Natural killer cell (primary cell): ENCODE measurements around the gene EHHADH. TPM values are rescaled to one million over a fixed set of nuclear protein-coding genes. Genes with fewer than 3 reads are reported as not detected.

Source experiments
- ATAC-seq, 3 donors: fragments of 150-1000 bp in 2 of 3; fragments of 200-7000 bp in 1 of 3; cut with Tn5 transposase; 1 replicate in 1 of 3; 2 replicates in 2 of 3; pipeline ENCODE4 v1.10.0; 2021; ENCODE audit warnings: mild to moderate bottlenecking in 2 of 3, moderate library complexity in 2 of 3
- DNase-seq, 2 donors: peaks; one replicate each; pipeline versions ENCODE4 v3.0.0 to v3.0.0-alpha.2; 2013 to 2021; ENCODE audit warnings: mixed read lengths in 1 of 2
- H3K27ac ChIP-seq: one replicate; pipeline ENCODE4 v1.5.1; 2013; ENCODE audit warnings: mild to moderate bottlenecking, low read length
- H3K27me3 ChIP-seq: one replicate; pipeline ENCODE4 v1.6.1; 2013; ENCODE audit warnings: low read length; ENCODE audit not compliant: control insufficient read depth, insufficient read depth
- H3K36me3 ChIP-seq: one replicate; pipeline ENCODE4 v1.6.1; 2013; ENCODE audit warnings: low read length; ENCODE audit not compliant: control insufficient read depth, insufficient read depth
- H3K4me1 ChIP-seq: one replicate; pipeline ENCODE4 v1.6.1; 2013; ENCODE audit warnings: low read length; ENCODE audit not compliant: control insufficient read depth, insufficient read depth
- H3K4me3 ChIP-seq: one replicate; pipeline ENCODE4 v1.5.1; 2013; ENCODE audit warnings: low read length
- H3K9me3 ChIP-seq: one replicate; pipeline ENCODE4 v1.6.1; 2013; ENCODE audit warnings: low read length; ENCODE audit not compliant: control insufficient read depth, insufficient read depth
- H3K27ac Mint-ChIP-seq, 2 donors: one replicate each; pipeline ENCODE4 v1.8.0; 2022; ENCODE audit warnings: mild to moderate bottlenecking in 2 of 2, mixed read lengths in 2 of 2, moderate library complexity in 1 of 2
- H3K27me3 Mint-ChIP-seq, 2 donors: one replicate each; pipeline ENCODE4 v1.8.0; 2022; ENCODE audit warnings: low read depth in 2 of 2, mixed read lengths in 2 of 2
- H3K36me3 Mint-ChIP-seq: one replicate; pipeline ENCODE4 v1.8.0; 2022; ENCODE audit warnings: mixed read lengths
- H3K4me1 Mint-ChIP-seq, 2 donors: one replicate each; pipeline ENCODE4 v1.8.0; 2022; ENCODE audit warnings: mixed read lengths in 2 of 2
- H3K4me3 Mint-ChIP-seq: one replicate; pipeline ENCODE4 v1.8.0; 2022; ENCODE audit warnings: mild to moderate bottlenecking, moderate library complexity, mixed read lengths
- H3K9me3 Mint-ChIP-seq, 2 donors: one replicate each; pipeline ENCODE4 v1.8.0; 2022; ENCODE audit warnings: mixed read lengths in 2 of 2
- CTCF ChIP-seq: fragments of 200-600 bp; IDR thresholded peaks from one replicate; pipeline ENCODE4 v1.8.0; 2022; ENCODE audit warnings: antibody characterized with exemption
- WGBS: methylation state at CpG from one replicate; pipeline ENCODE4 v1.1.7; 2013; ENCODE audit warnings: missing lambda C conversion rate; ENCODE audit not compliant: insufficient coverage; 5-methylcytosine and 5-hydroxymethylcytosine counted together
- intact Hi-C: fragments of 100-400 bp; cut with micrococcal nuclease; formaldehyde crosslinking; loops from one replicate; pipeline ENCODE4 v1.14.2; 2022
- total RNA-seq, 4 donors: library from RNA; stranded (reverse); fragments of 120-200 nt in 1 of 4; gene quantifications; one replicate each; pipeline versions ENCODE4 v1.2.3 to v1.2.4, GENCODE V29; 2013 to 2022

The EHHADH gene
- total RNA-seq, 3 donors from 2014 or later (not counting 1 experiment from before 2014, with no cell fraction given), result 0.58 to 1.1 (median 0.64) TPM

- ATAC-seq (no peak), DNase-seq (no peak)
- Mint-ChIP-seq H3K9me3 (no peaks in the 10 kb centered on the region), H3K36me3 (no peaks in the 10 kb centered on the region), H3K4me3 (no peak overlapping the region), H3K27me3 (no peaks in the 10 kb centered on the region), H3K27ac (no peak overlapping the region), H3K4me1 (no peaks in the 10 kb centered on the region)
- H3K4me3 ChIP-seq, result no peak overlapping the region
- H3K36me3 ChIP-seq, result no peaks in the 10 kb centered on the region
- no peaks in the 10 kb centered on the region for H3K4me1 ChIP-seq
- no peaks in the 10 kb centered on the region for H3K27me3 ChIP-seq
- intact Hi-C loops, result no loop called here
- 98% methylated on average over 4 of the region's 5 CpGs for WGBS
- H3K27ac ChIP-seq, result no peak overlapping the region
- TF ChIP-seq CTCF, result no peak
- H3K9me3 ChIP-seq, result no peaks in the 10 kb centered on the region
Measured at GRCh38 chr3:185212559-185212958, 41.3 kb downstream of the EHHADH start.

GRCh38 chr3:185212086-185212485, 41.8 kb downstream of the EHHADH start:
- Mint-ChIP-seq H3K4me3 (no peak overlapping the region), H3K27me3 (no peaks in the 10 kb centered on the region), H3K27ac (no peak overlapping the region), H3K9me3 (no peaks in the 10 kb centered on the region), H3K4me1 (no peaks in the 10 kb centered on the region), H3K36me3 (no peaks in the 10 kb centered on the region)
- TF ChIP-seq CTCF, result no peak
- intact Hi-C loops, result no loop called here
- Histone ChIP-seq H3K27me3 (no peaks in the 10 kb centered on the region), H3K9me3 (no peaks in the 10 kb centered on the region), H3K36me3 (no peaks in the 10 kb centered on the region), H3K4me1 (no peaks in the 10 kb centered on the region), H3K27ac (no peak overlapping the region), H3K4me3 (no peak overlapping the region)
- 100% methylated on average over 3 of the region's 4 CpGs for WGBS
- DNase-seq (no peak), ATAC-seq (no peak)

- intact Hi-C loops, result no loop called here
Measured at GRCh38 chr3:185210621-185211142, 43.2 kb downstream of the EHHADH start.

More at GRCh38 chr3:185210621-185211142, 43.2 kb downstream of the EHHADH start:
- no peaks in the 10 kb centered on the region for H3K27me3 Mint-ChIP-seq
- H3K4me3 Mint-ChIP-seq, result no peak overlapping the region
- ATAC-seq (no peak), DNase-seq (no peak)
- H3K4me1 Mint-ChIP-seq, result no peaks in the 10 kb centered on the region
- no peaks in the 10 kb centered on the region for H3K9me3 Mint-ChIP-seq
- Histone ChIP-seq H3K4me3 (no peak overlapping the region), H3K27me3 (no peaks in the 10 kb centered on the region), H3K9me3 (no peaks in the 10 kb centered on the region), H3K4me1 (no peaks in the 10 kb centered on the region), H3K27ac (no peak overlapping the region), H3K36me3 (no peaks in the 10 kb centered on the region)
- no peak overlapping the region for H3K27ac Mint-ChIP-seq
- H3K36me3 Mint-ChIP-seq, result no peaks in the 10 kb centered on the region
- TF ChIP-seq CTCF, result no peak
- 96% methylated on average over 4 of the region's 4 CpGs for WGBS
